LNCaP clone FGC (cell line): Measurements from ENCODE around the gene UPF3A.
A peak's percentile ranks its signal among the peaks of the same experiment; 100 is the strongest.

Experiments used
- DNase-seq: peaks from one replicate; pipeline ENCODE4 v3.0.0-alpha.2; 2011; ENCODE audit warnings: low read depth
- H3K4me3 ChIP-seq: 2 replicates; pipeline ENCODE4 v1.5.1; 2011; ENCODE audit warnings: mild to moderate bottlenecking, low read depth, low read length, control low read depth
- CTCF ChIP-seq: IDR thresholded peaks from 2 replicates; pipeline ENCODE4 v1.5.1; 2012; ENCODE audit warnings: mild to moderate bottlenecking; ENCODE audit not compliant: control insufficient read depth, insufficient read depth; ENCODE audit errors: extremely low read depth

Gene UPF3A

GRCh38 chr13:114281351-114282040 lies at the start of gene UPF3A:
Gene UPF3A, plus strand, starts transcription at chr13:114281601. Its CDS starts 39 bp downstream, at chr13:114281640.
- peak; percentile 62 for DNase-seq
- TF ChIP-seq CTCF = no peak
- peak within 1 kb of the TSS; percentile 77 for H3K4me3 ChIP-seq

GRCh38 chr13:114231886-114232285 lies 49.5 kb upstream of the UPF3A start:
- no peak overlapping the region for H3K4me3 ChIP-seq
- TF ChIP-seq CTCF = no peak
- no peak for DNase-seq

- DNase-seq = no peak
- TF ChIP-seq CTCF = no peak
- H3K4me3 ChIP-seq = peak overlapping the region; percentile 90
These were observed 47.1 kb upstream of the UPF3A start for GRCh38 chr13:114234266-114234644.

- DNase-seq = peak; percentile 73
- TF ChIP-seq CTCF = no peak
- H3K4me3 ChIP-seq = peak within 1 kb of the TSS; percentile 90
These were observed 46.6 kb upstream of the UPF3A start, which contains the start of gene CDC16 for GRCh38 chr13:114234645-114235421. Gene CDC16, plus strand, starts transcription at chr13:114234897. Its CDS starts 188 bp downstream, at chr13:114235085.

- peak overlapping the region; percentile 90 for H3K4me3 ChIP-seq
- no peak for DNase-seq
- TF ChIP-seq CTCF = no peak
These were observed 45.7 kb upstream of the UPF3A start for GRCh38 chr13:114235697-114236096.

GRCh38 chr13:114236227-114236626 lies 45.2 kb upstream of the UPF3A start:
- no peak for TF ChIP-seq CTCF
- H3K4me3 ChIP-seq = peak overlapping the region; percentile 90
- DNase-seq = no peak
